DMS114 treated with DMSO at 0.1 percent for 48 hours (cell line): Measurements from ENCODE around the gene CFAP210.

ENCODE experiments used
- DNase-seq: peaks from one replicate; lab custom pipeline; 2025; ENCODE audit not compliant: unreplicated experiment; lab: John Stamatoyannopoulos, UW

The CFAP210 gene, protein sequence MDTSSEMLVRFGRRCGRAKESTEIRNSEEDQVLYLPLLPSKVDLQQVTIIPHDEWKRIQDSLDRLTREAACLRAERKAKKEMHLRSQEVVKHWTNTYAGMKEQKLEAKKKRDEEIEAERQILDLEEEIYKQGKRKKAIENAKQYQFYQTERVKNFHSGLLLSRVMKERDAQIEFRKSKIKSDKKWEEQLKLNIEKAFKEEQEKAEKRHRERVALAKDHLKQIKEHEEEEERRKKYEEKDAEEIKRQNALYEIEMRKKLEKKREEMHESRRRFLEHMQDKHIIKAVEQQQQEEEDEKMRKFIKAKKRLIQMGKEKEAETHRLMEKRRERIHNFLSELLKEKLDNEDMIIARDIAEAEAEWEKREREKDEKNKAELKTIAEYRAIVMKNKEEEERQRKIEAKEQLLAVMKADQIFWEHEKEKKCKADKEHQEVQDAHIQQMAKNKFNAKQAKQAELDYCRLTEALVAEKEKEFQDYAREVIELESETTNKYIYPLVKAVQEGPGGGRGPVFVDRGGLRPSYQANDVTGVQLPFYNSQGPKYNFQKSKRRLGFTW

DNA sequence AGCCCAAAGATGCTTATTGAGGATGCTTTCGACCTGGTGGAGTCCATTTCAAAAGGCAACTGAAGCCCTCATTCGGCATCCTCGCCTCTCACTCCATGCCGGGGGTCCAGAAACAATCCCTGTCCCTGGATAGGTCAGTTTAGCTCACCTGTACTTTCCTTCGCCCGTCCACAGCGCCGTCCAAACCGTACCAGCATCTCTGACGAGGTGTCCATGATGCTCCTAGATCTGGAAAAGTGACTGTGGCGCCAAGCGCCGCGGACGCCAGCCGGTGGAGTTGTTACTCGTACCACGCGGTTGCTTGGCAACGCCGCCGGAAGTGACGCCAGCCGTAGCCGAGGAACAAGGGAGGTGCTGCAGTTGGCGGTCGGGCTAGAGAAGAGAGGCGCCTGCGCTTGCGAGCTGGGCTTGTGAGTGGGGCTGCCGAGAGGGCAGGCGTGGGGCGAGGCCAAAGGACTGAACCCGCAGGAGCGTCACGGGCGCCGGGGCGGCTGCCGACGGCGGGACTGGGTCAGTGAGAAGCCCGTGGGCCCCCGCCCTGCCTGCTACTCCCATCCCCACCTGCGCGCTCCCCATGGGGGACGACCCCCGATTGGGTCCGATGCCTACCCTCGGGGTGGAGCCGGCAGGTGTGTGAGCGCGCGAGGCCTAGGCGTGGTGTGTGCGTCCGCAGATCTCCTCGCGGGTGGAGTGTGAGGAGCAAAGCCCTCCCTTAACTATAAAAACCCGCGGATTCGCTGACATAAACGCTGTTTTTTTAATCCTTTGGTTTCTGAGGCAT lies at the start of gene CFAP210, which contains the start of gene PHOSPHO2:
Gene CFAP210 (minus strand): TSS at position 293 of the 781 bp plus-strand sequence. CDS start 78 bp downstream, at position 215.
Gene PHOSPHO2 (plus strand): TSS at position 357 of the 781 bp plus-strand sequence. CDS start 6,503 bp downstream, outside the sequence.
- peak; percentile 78 for DNase-seq

DNA sequence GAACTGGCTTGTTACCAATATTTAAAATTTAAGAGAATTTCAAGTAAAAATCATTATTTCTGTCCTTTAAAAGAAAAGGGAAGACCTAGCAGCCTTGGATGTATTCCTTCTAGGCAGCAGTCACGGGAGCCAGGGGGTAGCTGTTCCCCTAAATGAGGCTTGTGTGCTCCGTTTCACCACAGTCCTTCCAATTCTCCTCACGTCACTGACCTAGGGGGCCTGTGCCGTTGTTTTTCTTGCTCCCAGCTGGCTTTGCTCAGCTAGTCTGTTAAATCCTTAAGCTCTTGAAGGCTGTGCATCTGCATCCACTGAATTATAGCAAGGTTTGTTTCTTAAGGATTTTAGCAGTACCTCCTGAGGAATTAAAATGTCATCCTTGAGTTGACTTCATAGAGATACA lies 49.3 kb upstream of the CFAP210 start:
- DNase-seq, result no peak

DNA sequence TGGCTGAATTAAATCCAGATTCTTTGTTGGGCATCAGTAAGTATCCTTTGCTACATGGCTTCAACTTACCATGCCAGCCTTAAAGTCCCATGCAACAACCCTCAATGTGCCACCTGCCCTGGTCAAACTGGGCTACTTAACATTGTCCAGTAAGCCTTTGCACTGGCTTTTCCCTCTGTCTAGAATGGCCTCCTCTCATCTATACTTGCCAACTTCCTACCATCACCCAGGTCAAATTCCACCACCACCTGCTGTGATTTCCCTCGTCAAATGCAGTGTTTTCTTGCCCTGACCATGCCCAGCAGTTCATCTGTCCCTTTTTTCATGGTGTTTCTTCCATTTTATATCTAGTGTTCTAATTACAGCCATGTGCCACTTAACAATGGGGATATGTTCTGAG lies 45.1 kb upstream of the CFAP210 start:
- DNase-seq, result no peak

DNA sequence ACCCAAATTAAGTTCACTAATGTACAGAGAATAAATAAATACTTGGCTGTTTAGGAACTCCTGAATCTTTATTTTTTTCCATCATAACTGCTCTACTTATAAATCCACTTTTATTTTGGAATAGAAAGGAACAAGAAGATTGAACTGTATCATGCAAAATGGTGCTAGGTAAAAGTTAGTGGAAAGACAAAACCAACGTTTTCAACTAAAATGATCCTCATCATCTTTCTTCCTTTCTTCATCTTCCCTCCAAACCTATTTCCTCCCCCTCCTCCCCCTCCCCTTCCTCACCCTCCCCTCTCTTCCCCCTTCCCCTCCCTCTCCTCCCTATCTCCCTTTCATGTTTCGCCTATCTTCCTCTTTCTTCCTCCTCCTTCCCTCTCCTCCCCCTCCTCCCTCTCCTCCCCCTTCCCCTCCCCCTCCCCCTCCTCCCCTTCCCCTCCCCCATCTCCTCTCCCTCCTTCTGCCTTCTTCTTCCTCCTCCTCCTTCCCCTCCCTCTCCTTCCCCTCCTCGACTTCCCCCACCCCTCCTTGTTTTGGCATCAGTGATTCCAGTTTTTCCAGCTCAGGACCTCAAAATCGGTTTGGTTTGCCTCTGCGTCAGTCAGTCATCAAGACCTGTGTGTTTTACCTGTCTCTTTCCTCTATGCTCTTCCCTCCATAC lies 44.5 kb upstream of the CFAP210 start:
- DNase-seq, result no peak

DNA sequence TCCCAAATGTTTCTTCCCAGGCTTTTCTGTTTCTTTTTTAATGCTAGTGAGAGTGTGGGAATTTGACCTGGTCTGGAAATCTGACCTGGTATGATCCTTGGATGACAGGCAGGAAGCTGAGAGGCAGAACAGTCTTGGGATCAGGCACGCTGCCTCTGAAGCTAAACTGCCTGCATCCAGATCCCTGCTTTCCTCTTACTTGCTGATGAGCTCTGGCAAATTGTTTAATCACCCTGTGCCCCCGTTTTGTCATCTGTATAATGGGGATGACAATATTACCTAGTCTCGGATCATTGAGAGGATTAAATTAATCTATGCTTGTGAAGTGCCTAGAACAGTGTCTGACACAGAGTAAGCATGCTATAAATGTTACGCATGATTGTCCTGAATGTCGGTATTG lies 42.7 kb upstream of the CFAP210 start:
- DNase-seq, result no peak

DNA sequence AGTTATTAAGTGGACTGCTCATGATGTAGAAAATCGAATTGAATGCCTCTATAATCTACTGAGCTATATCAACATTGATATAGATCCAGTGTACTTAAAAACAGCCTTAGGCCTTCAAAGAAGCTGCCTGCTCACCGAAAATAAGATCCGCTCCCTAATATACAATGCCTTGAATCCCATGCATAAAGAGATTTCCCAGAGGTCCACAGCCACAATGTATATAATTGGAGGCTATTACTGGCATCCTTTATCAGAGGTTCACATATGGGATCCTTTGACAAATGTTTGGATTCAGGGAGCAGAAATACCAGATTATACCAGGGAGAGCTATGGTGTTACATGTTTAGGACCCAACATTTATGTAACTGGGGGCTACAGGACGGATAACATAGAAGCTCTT lies 41.4 kb upstream of the CFAP210 start:
- DNase-seq, result no peak

DNA sequence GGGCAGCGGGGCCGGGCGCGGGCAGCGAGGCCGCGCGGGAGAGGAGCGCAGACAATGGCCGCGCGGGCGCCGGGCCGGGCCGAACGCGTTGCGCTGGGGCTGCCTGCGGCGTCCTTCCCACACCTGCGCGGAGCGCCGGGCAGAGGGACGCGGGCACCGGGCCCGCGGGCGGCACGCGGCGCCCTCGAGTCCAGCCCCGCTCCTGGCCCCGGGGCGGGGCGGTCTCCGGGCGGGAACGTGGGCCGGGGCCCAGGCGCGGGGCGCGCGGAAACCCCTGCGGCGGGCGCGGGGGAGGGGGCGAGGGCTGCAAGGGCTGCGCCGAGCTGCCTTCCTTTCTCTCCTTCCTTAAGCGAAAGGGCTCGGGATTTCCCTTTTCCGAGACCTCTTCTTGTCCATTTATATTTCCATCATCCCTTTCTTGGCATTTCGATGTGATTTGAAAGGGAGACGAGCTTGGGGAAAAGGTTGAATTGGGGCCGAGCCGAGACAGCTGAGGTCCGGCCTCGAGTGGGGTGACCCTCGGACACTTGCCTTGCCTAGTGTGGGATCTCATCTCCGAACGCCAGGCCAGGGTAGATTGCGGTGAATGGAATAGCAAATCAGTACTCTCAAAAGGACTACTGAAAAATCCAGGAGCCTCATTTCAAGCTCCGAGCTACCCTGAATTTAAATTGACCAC lies 40.1 kb upstream of the CFAP210 start:
- DNase-seq, result no peak

DNA sequence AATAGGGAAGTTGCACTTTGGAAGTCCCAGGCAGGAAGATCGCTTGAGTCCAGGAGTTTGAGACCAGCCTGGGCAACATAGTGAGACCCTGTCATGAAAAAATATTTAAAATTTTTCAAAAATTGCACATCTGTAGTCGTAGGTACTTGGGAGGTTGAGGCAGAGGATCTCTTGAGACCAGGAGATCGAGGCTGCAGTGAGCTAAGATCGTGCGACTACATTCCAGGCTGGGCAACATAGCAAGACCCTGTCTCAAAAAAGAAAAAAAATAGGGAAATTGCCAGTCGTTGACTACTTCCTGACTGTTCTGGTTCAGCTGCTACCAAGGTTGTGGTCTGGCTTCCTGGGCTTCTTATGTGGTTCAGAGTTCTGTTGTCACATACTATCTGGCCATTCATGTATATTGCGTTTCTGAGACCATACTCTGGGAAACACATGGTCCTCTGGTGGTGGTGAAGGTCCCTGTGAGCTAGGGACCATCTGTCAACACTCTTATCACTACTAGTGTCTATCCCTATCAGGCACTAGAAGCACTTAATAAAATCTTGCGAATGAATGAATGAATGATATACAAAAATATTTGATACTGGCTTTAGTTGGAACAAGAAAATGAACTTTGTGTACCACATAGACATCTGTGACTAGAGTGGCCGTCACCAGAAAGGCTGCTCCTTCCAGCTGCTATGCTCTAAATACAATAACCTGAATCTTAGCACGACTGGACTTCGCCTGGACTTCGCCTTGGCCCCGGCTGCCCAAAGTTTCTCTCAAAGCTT lies 38.6 kb upstream of the CFAP210 start:
- no peak for DNase-seq

DNA sequence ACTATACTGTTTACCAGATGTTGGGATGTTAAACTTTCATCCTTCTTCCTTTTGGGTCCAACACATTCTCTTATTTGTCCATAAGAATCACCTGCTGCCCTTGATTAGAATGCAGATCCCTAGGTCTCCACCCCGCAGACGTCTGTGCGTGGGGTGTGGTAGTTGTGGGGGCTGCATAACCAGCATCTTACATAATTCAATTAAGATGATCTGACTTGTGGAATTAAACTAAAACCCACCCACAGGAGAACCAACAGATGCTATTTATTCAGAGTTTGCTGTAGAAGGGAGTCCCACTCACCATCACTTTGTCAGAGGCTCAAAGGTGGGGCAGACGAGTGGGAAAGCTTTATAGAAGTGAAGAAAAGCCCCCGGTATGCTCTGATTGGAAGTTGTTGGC lies 37.9 kb upstream of the CFAP210 start:
- DNase-seq, result no peak

DNA sequence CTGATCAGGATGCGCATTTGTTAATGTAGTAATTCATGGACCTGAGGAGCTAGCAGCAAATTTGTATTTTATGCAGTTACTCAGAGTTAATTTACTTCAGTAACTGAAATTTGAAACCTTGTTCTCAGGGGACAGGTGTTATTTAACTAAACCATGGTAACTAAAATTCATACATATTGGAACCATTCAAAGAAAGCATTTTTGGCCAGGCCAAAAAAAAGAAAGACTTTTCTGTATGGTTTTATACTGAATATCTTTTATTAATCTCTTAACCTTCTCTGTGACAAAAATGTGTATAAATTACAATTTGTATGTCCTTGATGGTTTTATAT lies 35.0 kb upstream of the CFAP210 start:
- no peak for DNase-seq

DNA sequence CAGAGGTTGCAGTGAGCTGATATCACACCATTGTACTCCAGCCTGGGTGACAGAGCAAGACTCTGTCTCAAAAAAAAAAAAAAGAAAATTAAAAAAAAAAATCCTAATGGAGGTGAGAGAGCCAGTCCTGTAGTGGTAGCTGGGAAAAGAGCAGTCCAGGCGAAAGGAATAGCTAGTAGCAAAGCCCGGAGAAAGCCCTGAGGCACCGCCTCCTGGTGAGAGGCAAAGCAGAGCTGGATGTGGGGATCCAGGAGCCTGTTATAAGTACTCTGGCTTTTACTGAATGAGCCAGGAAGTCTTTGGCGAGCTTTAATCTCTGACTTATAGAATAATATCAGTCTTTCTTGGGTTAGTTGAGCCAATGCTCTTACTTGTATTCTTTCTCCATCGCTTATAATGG lies 32.9 kb upstream of the CFAP210 start:
- DNase-seq, result no peak

DNA sequence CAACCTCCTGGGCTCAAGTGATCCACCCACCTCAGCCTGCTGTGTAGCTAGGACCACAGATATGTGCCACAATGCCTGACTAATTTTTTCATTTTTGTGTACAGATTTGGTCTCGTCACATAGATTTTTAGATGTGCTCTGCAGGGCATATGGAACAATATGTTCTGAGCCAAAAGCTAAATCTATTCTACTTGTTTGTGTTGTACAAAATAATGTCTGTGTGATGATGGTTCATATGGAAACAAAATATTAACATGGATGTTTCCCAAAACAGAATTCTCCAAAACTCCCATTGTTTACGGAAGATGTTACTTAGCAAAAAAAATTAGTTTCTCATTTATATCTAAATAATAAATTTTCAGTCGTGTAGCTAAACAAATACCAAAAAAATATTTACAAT lies 26.8 kb upstream of the CFAP210 start:
- DNase-seq, result no peak

DNA sequence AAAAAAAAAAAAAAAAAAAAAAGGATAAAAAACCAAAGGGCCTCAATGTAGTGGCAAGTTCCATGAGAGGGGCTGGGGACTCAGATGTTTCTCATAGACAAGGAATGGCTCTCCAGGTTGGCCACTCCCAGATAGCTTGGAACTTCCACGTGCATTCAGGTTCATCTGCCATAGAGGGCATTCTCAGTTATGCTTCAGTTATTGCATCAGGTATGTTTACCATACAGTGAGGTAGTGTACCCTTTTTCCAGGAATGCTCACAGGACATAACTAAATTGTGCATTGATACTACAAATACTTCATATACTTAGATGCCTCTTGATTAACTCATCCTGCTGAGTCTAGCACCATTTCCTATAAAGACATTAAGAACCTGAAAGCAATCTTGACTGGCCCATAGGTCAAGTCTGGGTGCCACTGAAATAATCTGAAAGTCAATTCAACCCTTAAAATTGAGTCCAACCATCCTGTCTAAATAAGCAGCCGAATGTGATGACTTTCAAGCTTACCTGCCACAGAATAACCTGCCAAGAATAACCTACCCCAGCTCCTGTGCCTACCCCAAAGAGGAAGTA lies 24.8 kb upstream of the CFAP210 start:
- no peak for DNase-seq

DNA sequence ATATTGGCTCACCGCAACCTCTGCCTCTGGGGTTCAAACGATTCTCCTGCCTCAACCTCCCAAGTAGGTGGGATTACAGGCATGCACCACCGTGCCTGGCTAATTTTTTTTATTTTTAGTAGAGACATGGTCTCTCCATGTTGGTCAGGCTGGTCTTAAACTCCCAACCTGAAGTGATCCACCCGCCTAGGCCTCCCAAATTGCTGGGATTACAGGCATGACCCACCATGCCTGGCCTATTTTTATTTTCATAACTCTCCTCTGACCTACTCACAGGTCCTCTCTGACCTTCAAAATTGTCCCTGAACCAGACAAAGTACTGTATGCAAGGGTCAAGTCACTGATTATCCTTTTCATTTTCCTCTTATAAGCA lies 23.5 kb upstream of the CFAP210 start:
- no peak for DNase-seq

DNA sequence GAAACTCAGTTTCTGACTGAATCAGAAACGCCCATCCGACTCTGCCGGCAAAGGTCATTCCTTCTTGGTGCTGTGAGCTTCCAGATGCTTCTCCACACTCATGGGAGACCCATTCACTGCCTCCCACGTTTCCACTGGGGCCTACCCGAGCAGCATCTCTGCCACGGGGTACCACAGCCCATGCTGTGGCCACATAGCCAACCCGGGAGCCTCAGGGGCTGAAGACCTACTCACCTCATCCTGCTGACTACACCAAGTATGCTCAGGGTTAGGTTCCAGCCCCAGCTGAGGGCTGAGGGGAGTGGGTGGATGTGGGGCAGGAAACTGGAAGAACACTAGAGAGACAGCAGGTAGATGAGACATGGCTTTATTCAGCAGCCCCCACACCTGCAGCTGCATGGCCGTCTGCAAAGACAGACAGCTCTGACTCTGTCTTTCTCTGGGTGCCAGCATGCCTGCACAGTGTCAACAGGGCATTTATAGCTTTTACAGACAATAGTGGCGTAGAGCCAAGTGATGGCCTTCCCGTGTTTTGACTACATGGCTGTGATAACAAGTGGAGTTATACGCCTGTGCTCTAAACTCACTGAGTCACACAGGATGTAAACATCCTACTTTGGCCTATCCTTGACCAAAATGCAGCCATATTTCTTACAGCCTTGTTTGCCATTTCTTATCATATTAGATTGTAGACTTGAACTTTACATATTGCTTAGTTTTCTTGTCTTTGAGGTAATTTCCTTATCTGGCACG lies 22.9 kb upstream of the CFAP210 start:
- no peak for DNase-seq

DNA sequence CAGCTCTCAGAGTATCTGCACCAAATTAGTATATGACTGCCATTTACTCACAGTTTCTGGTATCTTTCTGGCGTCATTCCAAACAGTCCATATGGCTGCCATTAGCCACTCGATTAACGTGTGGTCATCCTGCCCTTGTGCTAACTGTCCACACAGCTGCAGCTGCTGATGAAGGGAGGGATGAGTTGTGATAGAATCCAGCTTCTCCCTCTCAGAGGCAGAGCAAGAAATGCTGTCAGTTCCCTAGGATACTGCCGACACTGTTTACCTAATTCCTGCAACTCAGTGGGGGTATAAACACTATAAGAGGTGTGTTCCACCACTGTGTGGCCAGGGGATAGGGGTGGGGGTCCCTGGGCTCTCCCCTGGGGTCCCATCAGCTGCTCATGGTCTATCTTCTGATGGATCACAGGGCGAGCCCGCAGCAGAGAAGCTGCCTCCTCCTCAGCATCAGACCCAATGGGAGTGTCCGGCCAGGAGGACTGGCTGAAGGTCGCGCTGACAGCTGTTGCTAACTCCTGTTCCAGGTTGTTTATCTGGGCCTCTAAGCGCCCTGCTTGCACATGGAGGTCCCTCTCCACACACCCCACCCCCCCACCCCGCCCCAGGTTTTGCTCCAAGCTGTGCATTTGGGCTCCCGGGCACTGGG lies 22.2 kb upstream of the CFAP210 start:
- DNase-seq, result no peak

DNA sequence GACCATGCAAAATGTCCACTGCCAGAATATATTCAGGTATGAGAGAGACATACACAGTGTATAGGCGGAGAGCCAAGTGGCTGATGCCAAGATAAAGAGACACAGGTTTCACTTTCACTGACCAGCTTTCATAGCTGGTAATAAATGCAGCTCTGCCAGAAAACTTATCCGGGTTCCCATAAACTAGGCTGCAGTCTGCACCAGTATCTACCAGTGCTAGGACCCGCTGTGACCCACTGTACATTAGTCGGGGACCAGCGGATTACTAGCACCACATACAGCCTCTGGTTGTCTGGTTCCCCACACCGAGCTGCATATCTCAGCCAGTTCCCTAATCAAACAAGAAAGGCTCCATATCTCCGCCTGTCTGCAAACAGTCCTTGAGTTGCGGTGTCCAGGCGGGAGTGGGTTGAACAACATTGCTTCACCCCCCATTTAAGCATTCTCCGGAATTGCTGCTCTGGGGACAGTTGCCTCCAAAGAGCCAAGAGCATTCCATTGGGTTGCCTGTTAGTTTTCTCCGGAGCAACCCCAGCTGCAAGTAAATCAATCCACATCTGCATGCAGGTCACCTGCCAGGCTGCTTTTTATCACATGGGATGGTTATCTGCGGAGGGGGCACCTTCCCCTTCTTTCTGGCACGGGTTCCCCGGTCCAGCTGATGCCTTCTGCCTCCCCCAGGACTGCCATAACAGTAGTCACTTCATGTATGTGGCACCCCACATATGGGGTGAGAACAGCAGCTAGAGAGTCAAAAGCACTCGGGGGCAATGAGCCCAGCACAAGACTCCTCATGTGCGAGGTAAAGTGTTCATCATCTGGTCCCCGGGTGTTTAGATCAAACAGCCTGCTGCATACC lies 21.4 kb upstream of the CFAP210 start:
- DNase-seq, result no peak

DNA sequence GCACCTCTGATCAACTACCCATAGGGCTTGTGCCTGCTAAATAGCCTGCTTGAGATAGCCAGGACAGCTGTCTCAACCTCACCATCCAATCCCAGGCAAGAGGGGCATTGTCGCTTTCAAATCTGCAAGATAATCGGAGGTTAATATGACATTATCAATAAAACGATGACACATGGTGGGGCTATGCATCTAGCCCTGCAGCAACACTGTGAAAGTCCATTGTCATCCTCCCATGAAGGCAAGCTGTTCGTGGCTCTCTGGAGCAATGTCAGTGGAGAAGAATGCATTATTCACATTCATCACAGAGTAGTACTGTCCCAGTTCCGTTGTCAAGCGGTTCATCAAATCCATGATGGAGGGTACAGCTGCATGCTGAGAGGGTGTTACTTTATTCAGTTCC lies 20.5 kb upstream of the CFAP210 start:
- DNase-seq, result no peak
